Femur (tissue), 1 donor: ENCODE results near the gene TNFAIP8L1.

Experiments
- DNase-seq: peaks from one replicate; pipeline ENCODE4 v3.0.0-alpha.2; 2017

Gene TNFAIP8L1

GRCh38 chr19:4682417-4683200, 43.3 kb downstream of the TNFAIP8L1 start:
- no peak for DNase-seq

DNA sequence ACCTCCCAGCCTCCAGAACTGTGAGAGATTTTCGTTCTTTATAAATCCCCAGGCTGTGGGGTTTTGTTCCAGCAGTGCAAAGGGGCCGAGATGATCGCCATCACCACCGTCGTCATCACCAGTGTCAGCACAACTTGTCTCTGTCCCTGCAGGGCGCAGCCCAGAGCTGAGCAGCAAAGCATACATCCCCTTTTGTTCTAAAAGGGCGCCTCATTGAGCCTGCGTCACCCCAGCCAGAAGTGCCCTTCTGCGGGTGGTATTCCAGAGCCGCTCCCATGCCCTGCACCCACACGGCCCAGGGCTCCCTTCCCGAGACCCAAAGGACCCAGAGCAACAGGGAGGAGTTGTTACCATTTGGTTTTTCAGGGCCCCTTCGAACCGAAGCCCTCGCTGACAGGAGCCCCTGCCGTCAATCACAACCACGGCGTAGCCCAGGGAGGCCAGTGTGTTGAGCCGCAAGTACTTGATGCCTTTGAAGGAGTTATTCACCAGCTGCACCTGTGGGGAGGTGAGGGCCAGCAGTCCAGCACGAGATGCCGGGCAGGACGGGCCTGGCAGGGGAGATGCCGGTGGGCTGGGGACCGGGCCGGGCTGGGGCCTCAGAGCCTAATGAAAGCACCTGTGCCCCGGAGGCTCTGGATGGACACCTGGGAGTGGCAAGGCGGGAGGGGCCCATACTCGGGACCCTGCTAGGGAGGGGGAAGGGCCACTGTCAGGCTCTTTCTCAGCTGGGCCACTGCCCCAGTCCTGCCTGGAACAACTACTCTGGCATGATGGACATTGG, 45.2 kb downstream of the TNFAIP8L1 start:
- DNase-seq: no peak

DNA sequence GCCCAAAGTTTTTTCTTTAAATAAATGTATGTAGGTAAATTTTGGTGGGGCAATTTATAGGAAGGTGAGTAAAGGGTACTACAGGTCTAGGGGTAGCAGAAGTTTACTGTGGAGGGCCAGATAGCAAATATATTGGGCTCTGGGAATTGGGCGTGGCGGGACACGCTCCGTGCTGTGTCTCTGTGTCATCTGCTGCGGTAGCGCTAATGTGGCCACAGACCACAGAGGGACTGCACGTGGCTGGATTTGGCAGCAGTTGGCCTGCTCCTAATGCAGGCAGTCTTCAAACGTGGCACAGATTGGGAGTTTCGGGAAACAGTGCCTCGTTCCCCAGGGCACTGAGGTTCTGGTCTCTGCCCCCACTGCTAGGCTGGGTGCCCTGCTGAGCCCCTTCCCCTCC, 47.4 kb downstream of the TNFAIP8L1 start:
- DNase-seq: no peak

- DNase-seq: no peak
These were observed 48.1 kb downstream of the TNFAIP8L1 start for GRCh38 chr19:4687396-4687795.

GRCh38 chr19:4688587-4688986, 49.3 kb downstream of the TNFAIP8L1 start:
- no peak for DNase-seq

- no peak for DNase-seq
These were observed 50.1 kb downstream of the TNFAIP8L1 start for GRCh38 chr19:4689403-4689802.

DNA sequence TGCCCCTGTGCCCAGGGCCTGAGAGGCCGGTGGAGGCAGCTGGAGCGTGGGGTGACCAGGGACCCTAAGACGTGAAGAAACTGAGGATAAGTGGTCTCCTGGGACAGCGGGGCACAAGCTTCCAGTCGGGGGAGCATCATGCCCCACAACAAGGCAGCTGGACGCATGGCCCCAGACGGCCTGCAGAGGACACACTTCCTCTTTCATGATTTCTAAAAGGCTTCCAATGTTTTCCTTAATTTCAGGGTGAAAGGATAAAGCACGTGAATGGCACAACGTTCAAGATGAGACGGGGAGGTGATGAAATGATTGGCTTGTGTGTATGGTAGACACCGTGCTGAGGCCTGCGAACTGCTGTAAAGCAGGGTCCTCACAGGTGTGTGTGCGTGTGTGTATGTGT, 51.0 kb downstream of the TNFAIP8L1 start:
- DNase-seq: no peak

GRCh38 chr19:4691373-4691772, 52.1 kb downstream of the TNFAIP8L1 start:
- no peak for DNase-seq

GRCh38 chr19:4692251-4693077, 53.1 kb downstream of the TNFAIP8L1 start:
- no peak for DNase-seq

GRCh38 chr19:4693078-4693350, 53.7 kb downstream of the TNFAIP8L1 start:
- DNase-seq: no peak

- no peak for DNase-seq
These were observed 54.3 kb downstream of the TNFAIP8L1 start for GRCh38 chr19:4693471-4694121.

GRCh38 chr19:4694211-4694987, 55.1 kb downstream of the TNFAIP8L1 start:
- DNase-seq: no peak

- DNase-seq: peak; percentile 62
These were observed 56.0 kb downstream of the TNFAIP8L1 start for GRCh38 chr19:4695224-4695731.

- no peak for DNase-seq
These were observed 58.0 kb downstream of the TNFAIP8L1 start for GRCh38 chr19:4697304-4697703.

- DNase-seq: no peak
These were observed 60.7 kb downstream of the TNFAIP8L1 start for GRCh38 chr19:4699826-4700692.

- no peak for DNase-seq
These were observed 61.3 kb downstream of the TNFAIP8L1 start for GRCh38 chr19:4700693-4700970.

DNA sequence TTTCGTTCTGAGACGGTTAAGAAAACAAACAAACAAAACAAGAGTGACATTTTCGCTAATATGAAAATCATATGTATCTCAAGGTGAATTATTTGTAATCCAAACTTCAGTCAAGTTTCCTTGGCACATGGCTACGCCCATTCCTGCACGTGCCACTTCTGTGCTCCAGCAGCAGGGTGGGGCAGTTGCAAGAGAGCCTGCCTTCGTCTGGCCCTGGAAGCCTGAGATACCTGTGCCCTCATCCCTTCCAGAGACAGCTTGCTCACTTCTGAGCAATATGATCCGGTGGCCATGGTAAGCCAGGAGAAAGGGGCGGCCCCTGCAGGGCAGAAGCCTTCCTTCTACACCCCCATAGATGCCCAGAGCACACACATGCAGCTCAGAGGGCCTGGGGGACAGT, 62.2 kb downstream of the TNFAIP8L1 start:
- DNase-seq: no peak

- no peak for DNase-seq
These were observed 63.4 kb downstream of the TNFAIP8L1 start for GRCh38 chr19:4702764-4703163.

- no peak for DNase-seq
These were observed 64.5 kb downstream of the TNFAIP8L1 start for GRCh38 chr19:4703671-4704316.

GRCh38 chr19:4704317-4704673, 65.0 kb downstream of the TNFAIP8L1 start:
- DNase-seq: no peak
